ENCODE data around the gene TCEA3.
"Not testable (repeated sequence)": the region's sequence is repeated elsewhere in the genome, so short reads cannot be mapped to it uniquely, and the experiment has no call there.

Gene TCEA3

GRCh38 chr1:23376890-23377811, 47.4 kb downstream of the TCEA3 start:
- DNase-seq (ENCODE audit: extremely low spot score) = no peak
- TF ChIP-seq HDGF (IDR thresholded peaks at IDR 0.05; ENCODE audit: borderline replicate concordance) (no peak), CTBP1 (IDR thresholded peaks at IDR 0.05; ENCODE audit: borderline replicate concordance) (no peak), ZNF384 (IDR thresholded peaks at IDR 0.05) (0 out of 2 replicates have a peak, but pooled peaks have one; percentile 34)
- ChIA-PET POLR2A (interaction anchor here (1.1 to 1.9 kb wide), 3 partner anchors 9 to 33 kb away, joined by 4 to 8 read pairs (median 5); partner anchors contain the start of gene HNRNPR), CTCF (interaction anchor here (0.6 to 0.7 kb wide), 2 partner anchors 123 to 148 kb away, joined by 3 to 5 read pairs; no protein-coding TSS in a partner anchor)

GRCh38 chr1:23374079-23374735, 50.3 kb downstream of the TCEA3 start:
- CTCF ChIA-PET; POLR2A ChIA-PET; DNase-seq (ENCODE audit: extremely low spot score): not testable (repeated sequence)

GRCh38 chr1:23371987-23372880, 52.3 kb downstream of the TCEA3 start:
- POLR2A ChIA-PET = interaction anchor here (1.9 to 4.8 kb wide), 2 partner anchors 27 to 28 kb away, joined by 9 to 97 read pairs; partner anchors contain the start of gene HNRNPR
- DNase-seq (ENCODE audit: extremely low spot score) = no peak
- CTCF ChIA-PET = no interaction called here
- TF ChIP-seq L3MBTL2 (conservative IDR thresholded peaks at IDR 0.05) = peak; percentile 79
- no peak for TF ChIP-seq HDGF (IDR thresholded peaks at IDR 0.05; ENCODE audit: borderline replicate concordance)

GRCh38 chr1:23370709-23371584, 53.6 kb downstream of the TCEA3 start:
- peak; percentile 41 for DNase-seq (ENCODE audit: extremely low spot score)
- TF ChIP-seq ZNF384 (IDR thresholded peaks at IDR 0.05) (peak; percentile 67; the same call in 1 of the 2 replicates), TARDBP (IDR thresholded peaks at IDR 0.05) (no peak), L3MBTL2 (conservative IDR thresholded peaks at IDR 0.05) (no peak)
- ChIA-PET POLR2A (interaction anchor here (4.8 kb wide), 1 partner anchor 26 kb away, joined by 97 read pairs; the partner anchor contains the start of gene HNRNPR), CTCF (interaction anchor here (1.6 kb wide), 1 partner anchor 33 kb away, joined by 7 read pairs; no protein-coding TSS in a partner anchor)

- POLR2A ChIA-PET = interaction anchor here (4.8 kb wide), 1 partner anchor 25 kb away, joined by 97 read pairs; the partner anchor contains the start of gene HNRNPR
- DNase-seq (ENCODE audit: extremely low spot score) = no peak
- CTCF ChIA-PET = interaction anchor here (1.6 kb wide), 1 partner anchor 33 kb away, joined by 7 read pairs; no protein-coding TSS in a partner anchor
These were observed 54.2 kb downstream of the TCEA3 start for GRCh38 chr1:23370330-23370708.

GRCh38 chr1:23369335-23370013, 55.1 kb downstream of the TCEA3 start, which contains the start of gene ZNF436:
Gene ZNF436 (minus strand): TSS chr1:23369836. CDS start chr1:23368005, 1,831 bp downstream.
- peak; percentile 31 for DNase-seq (ENCODE audit: extremely low spot score)
- POLR2A ChIA-PET = interaction anchor here (0.7 to 4.8 kb wide), 6 partner anchors 12 to 34 kb away, joined by 3 to 97 read pairs (median 10); partner anchors contain the start of gene HNRNPR

More at GRCh38 chr1:23370330-23370708, 54.2 kb downstream of the TCEA3 start:
- TF ChIP-seq LEF1 (IDR thresholded peaks at IDR 0.05; ENCODE audit: borderline replicate concordance) (no peak), ARNT (IDR thresholded peaks at IDR 0.05) (no peak), NFRKB (IDR thresholded peaks at IDR 0.05) (no peak), CTBP1 (IDR thresholded peaks at IDR 0.05; ENCODE audit: borderline replicate concordance) (no peak), ZNF384 (IDR thresholded peaks at IDR 0.05) (no peak), HDGF (IDR thresholded peaks at IDR 0.05; ENCODE audit: borderline replicate concordance) (no peak), L3MBTL2 (conservative IDR thresholded peaks at IDR 0.05) (no peak), SUZ12 (IDR thresholded peaks at IDR 0.05) (no peak), PKNOX1 (IDR thresholded peaks at IDR 0.05) (no peak), FOXA1 (IDR thresholded peaks at IDR 0.05) (no peak), TARDBP (IDR thresholded peaks at IDR 0.05) (no peak), SP1 (IDR thresholded peaks at IDR 0.05) (no peak), BHLHE40 (IDR thresholded peaks at IDR 0.05; ENCODE audit: borderline replicate concordance) (no peak), ELF4 (IDR thresholded peaks at IDR 0.05) (no peak), FOXM1 (IDR thresholded peaks at IDR 0.05; ENCODE audit: borderline replicate concordance) (no peak)

More at GRCh38 chr1:23369335-23370013, 55.1 kb downstream of the TCEA3 start, which contains the start of gene ZNF436:
- CTCF ChIA-PET = interaction anchor here (0.7 to 1.6 kb wide), 2 partner anchors 34 to 192 kb away, joined by 3 to 7 read pairs; no protein-coding TSS in a partner anchor
- TF ChIP-seq NFRKB (IDR thresholded peaks at IDR 0.05) (no peak), FOXA1 (IDR thresholded peaks at IDR 0.05) (no peak), TARDBP (IDR thresholded peaks at IDR 0.05) (no peak), ELF4 (IDR thresholded peaks at IDR 0.05) (no peak)
